HCT116 (cell line): ENCODE data around the gene KLHL25. TPM values are rescaled to one million over a fixed set of nuclear protein-coding genes. Genes with fewer than 3 reads are reported as not detected.

Source experiments
- ATAC-seq: fragments of 200-7000 bp; cut with Tn5 transposase; 2 replicates; pipeline ENCODE4 v1.9.1; 2020; ENCODE audit warnings: mild to moderate bottlenecking, moderate library complexity
- BruUV-seq: library from RNA; stranded (reverse); fragments of 400-500 nt; replicated peaks from 2 replicates; lab custom pipeline; 2021; lab: Mats Ljungman, UMichigan
- CTCF ChIA-PET: fragments of 300-600 bp; sonication (Branson Sonifier 250); formaldehyde crosslinking; loops from one replicate; lab custom pipeline; 2021; ENCODE audit warnings: antibody characterized with exemption; lab: Charles Lee
- POLR2A ChIA-PET: fragments of 300-600, 350-600 bp; sonication (Branson Sonifier 250); formaldehyde crosslinking; loops from one replicate; lab custom pipeline; 2021; ENCODE audit warnings: antibody characterized with exemption; lab: Charles Lee
- RAD21 ChIA-PET, 2 experiments: fragments of 300-600 bp; sonication (Branson Sonifier 250); formaldehyde crosslinking; loops; one replicate each; lab custom pipeline; 2023; ENCODE audit warnings: low total read pairs in 2 of 2; ENCODE audit not compliant: uncharacterized antibody in 2 of 2, unreplicated experiment in 2 of 2, low non-redundant PET in 1 of 2; lab: Charles Lee
- DNase-seq: peaks from one replicate; pipeline ENCODE4 v3.0.0-alpha.2; 2010; ENCODE audit warnings: low read depth, low spot score
- H2AFZ ChIP-seq: fragments of 200-600 bp; shearing (Covaris generic), sonication (generic); 2 replicates; pipeline ENCODE4 v1.6.1; 2017; ENCODE audit warnings: low read depth, mixed run types, mixed read lengths, antibody characterized with exemption, low read length; ENCODE audit not compliant: poor library complexity, severe bottlenecking
- H3K27ac ChIP-seq: 2 replicates; pipeline ENCODE4 v1.5.1; 2012; ENCODE audit warnings: low read depth, low read length
- H3K27me3 ChIP-seq: fragments of 200-600 bp; sonication (generic); 2 replicates; pipeline ENCODE4 v1.6.1; 2016; ENCODE audit warnings: mixed run types, low read length, mixed read lengths; ENCODE audit not compliant: insufficient read depth
- H3K36me3 ChIP-seq, 2 experiments: fragments of 200-500 bp in 1 of 2; fragments of 200-600 bp in 1 of 2; sonication (Bioruptor generic) in 1 of 2; sonication (generic) in 1 of 2; 2 replicates each; pipeline versions ENCODE4 v1.5.1 to v1.6.1; 2014 to 2016; ENCODE audit warnings: low read length in 2 of 2, inconsistent platforms in 1 of 2, mixed read lengths in 1 of 2, mixed run types in 1 of 2; ENCODE audit not compliant: insufficient read depth in 2 of 2, control insufficient read depth in 1 of 2
- H3K4me1 ChIP-seq, 2 experiments: fragments of 200-600 bp in 1 of 2; sonication (generic) in 1 of 2; 2 replicates each; pipeline versions ENCODE4 v1.5.1 to v1.6.1; 2012 to 2017; ENCODE audit warnings: low read length in 2 of 2, inconsistent platforms in 1 of 2, mild to moderate bottlenecking in 1 of 2, mixed read lengths in 1 of 2, mixed run types in 1 of 2, moderate library complexity in 1 of 2; ENCODE audit not compliant: insufficient read depth in 2 of 2, control insufficient read depth in 1 of 2
- H3K4me2 ChIP-seq: fragments of 200-600 bp; sonication (generic); 2 replicates; pipeline ENCODE4 v1.6.1; 2017; ENCODE audit warnings: mixed run types, low read length, mixed read lengths
- H3K4me3 ChIP-seq, 2 experiments: fragments of 200-600 bp in 1 of 2; sonication (generic) in 1 of 2; replicated peaks in 1 of 2; 2 replicates each; pipeline ENCODE4 v1.5.1; 2011 to 2016; ENCODE audit warnings: low read length in 2 of 2, control low read depth in 1 of 2, low read depth in 1 of 2, mild to moderate bottlenecking in 1 of 2, mixed read lengths in 1 of 2, mixed run types in 1 of 2
- H3K79me2 ChIP-seq: fragments of 200-600 bp; sonication (generic); 2 replicates; pipeline ENCODE4 v1.6.1; 2017; ENCODE audit warnings: mild to moderate bottlenecking, mixed run types, low read length, moderate library complexity, mixed read lengths; ENCODE audit not compliant: insufficient read depth
- H3K9ac ChIP-seq: fragments of 200-600 bp; sonication (generic); 2 replicates; pipeline ENCODE4 v1.6.1; 2016; ENCODE audit warnings: low read length, mixed read lengths
- H3K9me2 ChIP-seq: fragments of 200-600 bp; sonication (generic), shearing (Covaris generic); 2 replicates; pipeline ENCODE4 v1.6.1; 2017; ENCODE audit warnings: mixed run types, mild to moderate bottlenecking, moderate library complexity; ENCODE audit not compliant: insufficient read depth
- H3K9me3 ChIP-seq, 2 experiments: fragments of 200-500 bp in 1 of 2; fragments of 200-600 bp in 1 of 2; sonication (Bioruptor generic) in 1 of 2; sonication (generic) in 1 of 2; 2 replicates each; pipeline ENCODE4 v1.6.1; 2014 to 2017; ENCODE audit warnings: low read length in 2 of 2, mixed read lengths in 2 of 2, inconsistent platforms in 1 of 2, low read depth in 1 of 2, mild to moderate bottlenecking in 1 of 2, mixed run types in 1 of 2, moderate library complexity in 1 of 2; ENCODE audit not compliant: control insufficient read depth in 1 of 2, insufficient read depth in 1 of 2
- H4K20me1 ChIP-seq: fragments of 200-600 bp; sonication (generic), shearing (Covaris generic); 2 replicates; pipeline ENCODE4 v1.6.1; 2017; ENCODE audit warnings: mixed run types, mild to moderate bottlenecking, moderate library complexity; ENCODE audit not compliant: insufficient read depth
- ATF3 ChIP-seq: IDR thresholded peaks from 2 replicates; pipeline ENCODE4 v1.6.1; 2012
- CBX3 ChIP-seq: IDR thresholded peaks from 2 replicates; pipeline ENCODE4 v1.6.1; 2012; ENCODE audit warnings: low read depth
- CTCF ChIP-seq, 3 experiments: fragments of 200-600 bp in 1 of 3; sonication (generic) in 1 of 3; IDR thresholded peaks in 2 of 3; conservative IDR thresholded peaks in 1 of 3; 2 replicates each; pipeline ENCODE4 v1.5.1; 2012 to 2017; ENCODE audit warnings: low read depth in 2 of 3, low read length in 2 of 3, antibody characterized with exemption in 1 of 3, borderline replicate concordance in 1 of 3, control low read depth in 1 of 3, mild to moderate bottlenecking in 1 of 3, mixed read lengths in 1 of 3, mixed run types in 1 of 3, moderate library complexity in 1 of 3; ENCODE audit not compliant: insufficient read depth in 1 of 3
- EGR1 ChIP-seq: IDR thresholded peaks from 2 replicates; pipeline ENCODE4 v1.6.1; 2012; ENCODE audit warnings: low read depth
- ELF1 ChIP-seq: IDR thresholded peaks from 2 replicates; pipeline ENCODE4 v1.6.1; 2012; ENCODE audit warnings: low read depth, borderline replicate concordance
- EZH2 ChIP-seq: fragments of 200-600 bp; sonication (generic); IDR thresholded peaks from 2 replicates; pipeline ENCODE4 v1.6.1; 2017; ENCODE audit warnings: antibody characterized with exemption, mixed run types
- FOSL1 ChIP-seq: IDR thresholded peaks from 2 replicates; pipeline ENCODE4 v1.6.1; 2012; ENCODE audit warnings: low read depth
- JUND ChIP-seq: IDR thresholded peaks from 2 replicates; pipeline ENCODE4 v1.6.1; 2012
- POLR2A ChIP-seq: IDR thresholded peaks from 2 replicates; pipeline ENCODE4 v1.7.0; 2011; ENCODE audit warnings: borderline replicate concordance; ENCODE audit not compliant: insufficient read depth, insufficient read length; ENCODE audit errors: extremely low read depth
- POLR2AphosphoS5 ChIP-seq: IDR thresholded peaks from 2 replicates; pipeline ENCODE4 v1.6.1; 2011; ENCODE audit warnings: mild to moderate bottlenecking, low read depth, low read length, moderate library complexity
- RAD21 ChIP-seq: IDR thresholded peaks from 2 replicates; pipeline ENCODE4 v1.6.1; 2012; ENCODE audit warnings: low read depth, mild to moderate bottlenecking
- SIN3A ChIP-seq: IDR thresholded peaks from 2 replicates; pipeline ENCODE4 v1.6.1; 2012; ENCODE audit warnings: low read depth
- SP1 ChIP-seq: IDR thresholded peaks from 2 replicates; pipeline ENCODE4 v1.6.1; 2012; ENCODE audit warnings: low read depth
- TCF7L2 ChIP-seq: IDR thresholded peaks from 2 replicates; pipeline ENCODE4 v1.7.0; 2011; ENCODE audit warnings: borderline replicate concordance, inconsistent platforms; ENCODE audit not compliant: insufficient read depth, insufficient read length; ENCODE audit errors: extremely low read depth
- YY1 ChIP-seq: IDR thresholded peaks from 2 replicates; pipeline ENCODE4 v1.6.1; 2011; ENCODE audit warnings: low read length, low read depth, moderate library complexity, mild to moderate bottlenecking; ENCODE audit not compliant: insufficient replicate concordance; ENCODE audit errors: extremely low read depth
- ZBTB33 ChIP-seq: IDR thresholded peaks from 2 replicates; pipeline ENCODE4 v1.6.1; 2011; ENCODE audit warnings: mild to moderate bottlenecking, low read length, moderate library complexity; ENCODE audit not compliant: insufficient replicate concordance; ENCODE audit errors: extremely low read depth
- ZFX ChIP-seq: fragments of 450-650 bp; IDR thresholded peaks from 2 replicates; pipeline ENCODE4 v1.6.1; 2017
- ZNF274 ChIP-seq: fragments of 200-500 bp; sonication (Bioruptor generic); IDR thresholded peaks from 2 replicates; pipeline ENCODE4 v1.6.1; 2014; ENCODE audit warnings: mild to moderate bottlenecking, low read depth, low read length, inconsistent platforms
- intact Hi-C: fragments of 100-400 bp; cut with micrococcal nuclease; formaldehyde crosslinking; loops from 2 replicates; pipeline ENCODE4 v1.10.0; 2022
- total RNA-seq: library from RNA; stranded (reverse); gene quantifications from one replicate; pipeline ENCODE4 v1.2.1, GENCODE V29; 2021; ENCODE audit not compliant: unreplicated experiment

The KLHL25 gene
- total RNA-seq, 1 experiment from 2014 or later = 5.3 TPM

GRCh38 chr15:85786781-85787114, 8.0 kb downstream of the KLHL25 start:
- intact Hi-C loops = loop anchor here (5.0 kb wide), 1 partner anchor 54 kb away; no protein-coding TSS in a partner anchor
- CTCF ChIA-PET = interaction anchor here (1.1 to 1.3 kb wide), 2 partner anchors 9 to 14 kb away, joined by 4 read pairs; partner anchors contain the start of gene KLHL25

More at GRCh38 chr15:85786781-85787114, 8.0 kb downstream of the KLHL25 start:
- H3K27me3 ChIP-seq = no peaks in the 10 kb centered on the region
- no peaks in the 10 kb centered on the region for H4K20me1 ChIP-seq
- no peak for DNase-seq
- H3K4me2 ChIP-seq = peak overlapping the region; percentile 76
- no peak for TF ChIP-seq CTCF (IDR thresholded peaks at IDR 0.05 in 2 of 3, conservative IDR thresholded peaks at IDR 0.05 in 1 of 3; ENCODE audit: borderline replicate concordance in 1 of 3, insufficient read depth in 1 of 3, low read depth in 2 of 3, low read length in 2 of 3)
- TF ChIP-seq ZNF274 = no peak
- TF ChIP-seq ELF1 = no peak
- no peak for TF ChIP-seq POLR2A
- TF ChIP-seq RAD21 = no peak
- TF ChIP-seq ZBTB33 = no peak
- TF ChIP-seq YY1 = no peak
- TF ChIP-seq SP1 = no peak
- no peak for TF ChIP-seq SIN3A
- no peak for TF ChIP-seq EZH2
- no peak for TF ChIP-seq ZFX
- no peak for TF ChIP-seq CBX3
- no peak for TF ChIP-seq TCF7L2
- no peak for TF ChIP-seq FOSL1
- no peak for TF ChIP-seq ATF3
- TF ChIP-seq EGR1 = no peak
- no peak for TF ChIP-seq JUND
- no peak for TF ChIP-seq POLR2AphosphoS5
- peaks cover 44 to 48% of the 10 kb centered on the region in 2 experiments for H3K4me1 ChIP-seq
- H3K9me2 ChIP-seq = no peaks in the 10 kb centered on the region
- ChIA-PET RAD21 (interaction anchor here (0.9 kb wide), 2 partner anchors 9 to 54 kb away, joined by 3 read pairs; no protein-coding TSS in a partner anchor), POLR2A (interaction anchor here (0.9 to 1.8 kb wide), 4 partner anchors 8 to 16 kb away, joined by 3 to 9 read pairs (median 4); partner anchors contain the start of gene KLHL25)
- no peak overlapping the region for H2AFZ ChIP-seq
- ATAC-seq = no peak
- H3K4me3 ChIP-seq = peak overlapping the region in 1 of 2 experiments; percentile 40; a peak in 3 of 4 replicates
- H3K36me3 ChIP-seq = no peaks in the 10 kb centered on the region
- peak overlapping the region; percentile 58 for H3K27ac ChIP-seq
- no peaks in the 10 kb centered on the region for H3K9me3 ChIP-seq
- H3K79me2 ChIP-seq = peaks cover 15% of the 10 kb centered on the region; the same call in 1 of the 2 replicates
- H3K9ac ChIP-seq = peak overlapping the region; percentile 28; the same call in 1 of the 2 replicates
- no TSS peak for BruUV-seq
